Spleen (tissue), 7 donors: Measurements from ENCODE around the gene TUBGCP2.

Experiments used
- CTCF ChIP-seq, 11 experiments: fragments of 200-600 bp in 7 of 11; fragments of 450-650 bp in 4 of 11; sonication (generic) in 4 of 11; IDR thresholded peaks in 8 of 11; conservative IDR thresholded peaks in 3 of 11; 1 replicate in 7 of 11; 2 replicates in 4 of 11; pipeline versions ENCODE4 v1.4.0 to v1.8.0; 2016 to 2021; ENCODE audit warnings: antibody characterized with exemption in 11 of 11, inconsistent platforms in 4 of 11, mild to moderate bottlenecking in 1 of 11
- POLR2A ChIP-seq, 3 donors: fragments of 450-650 bp; IDR thresholded peaks; one replicate each; pipeline ENCODE4 v1.5.1; 2017; ENCODE audit warnings: antibody characterized with exemption in 3 of 3, mild to moderate bottlenecking in 1 of 3
- donor health status: DM: no; HTN: no; CAD: no; lungs with moderate emphysema.
- donor health status: DM: no; HTN: no; CAD: no.
- donor health status: DM: no; HTN: no; CAD: no.

- TF ChIP-seq POLR2A (IDR thresholded peaks at IDR 0.05), result no peak
- TF ChIP-seq CTCF (IDR thresholded peaks at IDR 0.05 in 8 of 11, conservative IDR thresholded peaks at IDR 0.05 in 3 of 11), result no peak
Observed at GRCh38 chr10:133239990-133240389, 68.7 kb downstream of the TUBGCP2 start.
